H1 (cell line): Measurements from ENCODE around the gene NOXO1.

ENCODE experiments used
- CTCF ChIP-seq, 3 experiments: IDR thresholded peaks; 1 replicate in 2 of 3; 2 replicates in 1 of 3; pipeline versions ENCODE4 v1.5.1 to v1.6.1; 2011; ENCODE audit warnings: low read length in 3 of 3, mild to moderate bottlenecking in 3 of 3, inconsistent platforms in 2 of 3, low read depth in 1 of 3, moderate library complexity in 1 of 3; ENCODE audit not compliant: insufficient read depth in 1 of 3; ENCODE audit errors: control extremely low read depth in 1 of 3
- EP300 ChIP-seq, 2 experiments: IDR thresholded peaks; 1 replicate in 1 of 2; 2 replicates in 1 of 2; pipeline ENCODE4 v1.6.1; 2011 to 2012; ENCODE audit warnings: low read depth in 2 of 2, low read length in 2 of 2, mild to moderate bottlenecking in 2 of 2, borderline replicate concordance in 1 of 2, inconsistent platforms in 1 of 2, moderate library complexity in 1 of 2
- EZH2 ChIP-seq: fragments of 200-600 bp; sonication (generic); IDR thresholded peaks from 2 replicates; pipeline ENCODE4 v1.7.1; 2012; ENCODE audit warnings: low read depth, mild to moderate bottlenecking, moderate library complexity, low read length, inconsistent platforms; ENCODE audit not compliant: severe bottlenecking
- GABPA ChIP-seq: IDR thresholded peaks from 2 replicates; pipeline ENCODE4 v1.6.1; 2011; ENCODE audit warnings: mild to moderate bottlenecking, low read length, moderate library complexity, borderline replicate concordance; ENCODE audit not compliant: insufficient read depth
- JUND ChIP-seq: IDR thresholded peaks from 2 replicates; pipeline ENCODE4 v1.6.1; 2011; ENCODE audit warnings: mild to moderate bottlenecking, improper control_type of control experiment, low read length
- POLR2A ChIP-seq, 2 experiments: IDR thresholded peaks; 1 replicate in 1 of 2; 2 replicates in 1 of 2; pipeline ENCODE4 v1.6.1; 2011; ENCODE audit warnings: low read depth in 2 of 2, low read length in 2 of 2, mild to moderate bottlenecking in 2 of 2; ENCODE audit errors: control extremely low read depth in 1 of 2
- RNF2 ChIP-seq: fragments of 200-900, 300-1000 bp; sonication (generic); IDR thresholded peaks from 2 replicates; pipeline ENCODE4 v1.7.1; 2016; ENCODE audit warnings: borderline replicate concordance, low read depth, mild to moderate bottlenecking, antibody characterized with exemption, low read length; ENCODE audit not compliant: poor library complexity, severe bottlenecking; ENCODE audit errors: missing control alignments
- RXRA ChIP-seq: IDR thresholded peaks from 2 replicates; pipeline ENCODE4 v1.6.1; 2011; ENCODE audit warnings: low read depth, mild to moderate bottlenecking, low read length, moderate library complexity; ENCODE audit not compliant: insufficient read depth
- TAF1 ChIP-seq: IDR thresholded peaks from 2 replicates; pipeline ENCODE4 v1.6.1; 2011; ENCODE audit warnings: mild to moderate bottlenecking, low read depth, low read length
- TEAD4 ChIP-seq: IDR thresholded peaks from 2 replicates; pipeline ENCODE4 v1.6.1; 2012; ENCODE audit warnings: low read depth, low read length, inconsistent platforms, mixed read lengths

- TF ChIP-seq CTCF (IDR thresholded peaks at IDR 0.05; ENCODE audit: control extremely low read depth in 1 of 3, insufficient read depth in 1 of 3, low read depth in 1 of 3, low read length in 3 of 3) (no peak; a peak in 1 of 4 replicates), EZH2 (no peak), GABPA (no peak), POLR2A (IDR thresholded peaks at IDR 0.05; ENCODE audit: control extremely low read depth in 1 of 2, low read depth in 2 of 2, low read length in 2 of 2) (0 out of 3 replicates have a peak, but pooled peaks of 1 of the 2 experiments have one; percentile 5), JUND (no peak), TAF1 (no peak), EP300 (IDR thresholded peaks at IDR 0.05; ENCODE audit: borderline replicate concordance in 1 of 2, low read depth in 2 of 2, low read length in 2 of 2) (no peak), RNF2 (no peak), TEAD4 (0 out of 2 replicates have a peak, but pooled peaks have one; percentile 6), RXRA (no peak)
Measured at GRCh38 chr16:1982991-1983543, 1.8 kb upstream of the NOXO1 start.
